Right lung (tissue), 5 donors: ENCODE measurements around the gene KIF26A. TPM values are rescaled to one million over a fixed set of nuclear protein-coding genes. Genes with fewer than 3 reads are reported as not detected.
"Not testable (repeated sequence)": the region's sequence is repeated elsewhere in the genome, so short reads cannot be mapped to it uniquely, and the experiment has no call there.

ENCODE experiments used
- DNase-seq, 2 donors: peaks; one replicate each; pipeline ENCODE4 v3.0.0-alpha.2; 2013
- polyA plus RNA-seq, 5 donors: library from polyadenylated mRNA; unstranded; fragments of 120-200 nt; gene quantifications; one replicate each; pipeline versions ENCODE4 v1.2.1 to v1.2.3, GENCODE V29; 2013; ENCODE audit warnings: inconsistent platforms in 1 of 5, low replicate concordance in 1 of 5; ENCODE audit not compliant: insufficient read length in 5 of 5, insufficient read depth in 1 of 5

Gene KIF26A
- polyA plus RNA-seq, 5 donors, result 10.5 to 29.6 (median 13.1) TPM

DNA sequence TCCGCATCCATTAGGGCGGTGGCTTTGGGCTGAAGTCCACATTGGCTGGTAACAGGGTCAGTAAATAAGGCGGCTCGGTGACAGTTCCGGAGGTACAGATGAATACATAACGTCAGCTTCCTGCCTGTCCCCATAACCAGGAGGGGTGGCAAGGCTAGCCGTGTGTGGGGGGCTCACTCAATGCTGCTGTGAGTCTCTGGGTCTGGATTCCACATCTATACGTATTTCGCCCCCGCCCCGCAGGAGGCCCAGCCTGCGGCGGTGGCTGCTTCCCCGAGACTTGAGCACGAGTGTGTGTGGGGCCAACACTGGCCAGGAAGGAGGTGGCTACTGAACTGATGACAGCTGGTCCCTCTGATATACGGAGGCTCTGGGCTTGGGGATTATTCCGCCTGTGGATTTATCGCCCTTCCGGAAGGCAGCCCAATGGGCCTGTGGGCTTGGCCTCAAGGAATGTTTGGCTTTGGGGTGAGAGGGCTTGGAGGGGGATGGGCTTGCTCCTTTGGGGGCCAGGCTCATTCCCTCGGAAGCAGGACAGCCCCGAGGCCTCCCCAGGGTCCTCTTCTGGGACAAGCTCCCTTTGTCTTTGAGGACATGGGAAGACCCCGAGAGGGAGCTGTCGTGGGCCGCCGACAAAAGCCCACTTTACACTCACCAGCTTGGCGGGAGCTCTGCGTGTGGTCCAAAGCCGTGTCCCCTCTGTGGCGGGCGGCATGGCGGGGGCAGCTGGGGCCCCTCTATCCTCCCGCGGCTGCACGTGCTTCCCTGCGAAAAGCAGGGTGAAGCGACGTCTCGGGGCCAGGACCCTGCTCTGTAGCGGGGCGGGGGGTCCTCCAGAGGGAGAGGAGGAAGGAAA, 82.1 kb downstream of the KIF26A start:
- no peak for DNase-seq

DNA sequence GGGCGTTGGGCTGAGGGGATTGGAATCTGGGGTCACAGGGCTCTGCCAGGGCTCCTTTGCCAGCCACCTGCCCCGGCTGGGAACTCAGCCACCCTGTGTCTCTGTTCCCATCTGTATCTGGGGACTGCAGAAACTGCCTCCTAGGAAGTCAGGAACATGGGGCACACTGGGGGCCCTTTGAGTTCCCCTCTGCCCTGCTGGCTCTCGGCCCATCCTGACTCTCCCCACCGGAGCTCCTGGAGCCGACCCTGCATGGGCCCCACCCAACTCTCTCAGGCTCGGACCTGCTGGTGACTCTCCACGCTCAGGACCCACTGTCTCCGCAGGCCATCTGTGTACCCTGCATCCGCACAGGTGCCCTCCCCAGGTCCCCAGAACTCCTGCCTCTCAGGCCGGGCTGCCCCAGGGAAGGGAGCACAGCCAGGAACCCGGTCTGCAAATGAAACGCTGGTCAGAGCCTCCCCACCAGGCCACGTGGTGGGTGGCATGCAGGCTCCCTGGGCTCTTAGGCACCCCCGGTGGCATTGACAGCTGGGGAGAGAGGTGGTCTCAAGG, 82.8 kb downstream of the KIF26A start:
- DNase-seq, result no peak

DNA sequence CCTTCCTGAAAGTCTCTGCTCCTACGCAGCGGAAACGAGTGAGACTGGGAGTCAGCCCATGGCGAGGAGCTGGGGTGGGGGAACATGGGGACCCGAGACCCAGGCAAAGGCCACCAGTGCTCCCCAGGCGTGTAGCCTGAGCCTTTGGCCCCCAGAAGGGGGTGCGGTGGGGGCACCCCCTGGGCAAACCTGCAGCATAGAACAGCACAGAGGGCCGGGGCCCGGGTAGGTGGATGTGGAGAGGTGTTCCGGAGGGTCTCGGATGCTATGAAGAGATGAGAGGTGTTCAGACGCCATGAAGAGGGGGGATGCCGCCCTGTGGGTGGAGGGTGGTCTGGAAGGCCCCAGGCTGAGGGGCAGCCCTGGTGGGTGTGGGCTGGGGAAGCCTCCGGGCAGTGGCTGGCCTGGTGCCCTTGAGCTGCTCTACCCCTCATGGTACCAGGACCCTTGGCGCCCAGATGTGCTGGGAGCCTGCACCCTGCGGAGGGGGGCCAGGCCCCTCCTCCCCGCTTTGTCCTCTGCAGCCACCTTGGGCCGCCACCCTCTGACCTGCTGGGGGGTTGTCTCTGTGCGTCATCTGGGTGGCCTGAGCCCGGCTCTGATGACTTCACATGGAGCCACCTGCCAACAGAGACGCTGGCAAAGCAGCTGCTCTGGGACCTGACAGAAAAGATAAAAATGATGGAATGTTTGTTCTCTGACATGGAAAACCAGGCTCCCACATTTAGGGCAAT, 83.4 kb downstream of the KIF26A start:
- no peak for DNase-seq

DNA sequence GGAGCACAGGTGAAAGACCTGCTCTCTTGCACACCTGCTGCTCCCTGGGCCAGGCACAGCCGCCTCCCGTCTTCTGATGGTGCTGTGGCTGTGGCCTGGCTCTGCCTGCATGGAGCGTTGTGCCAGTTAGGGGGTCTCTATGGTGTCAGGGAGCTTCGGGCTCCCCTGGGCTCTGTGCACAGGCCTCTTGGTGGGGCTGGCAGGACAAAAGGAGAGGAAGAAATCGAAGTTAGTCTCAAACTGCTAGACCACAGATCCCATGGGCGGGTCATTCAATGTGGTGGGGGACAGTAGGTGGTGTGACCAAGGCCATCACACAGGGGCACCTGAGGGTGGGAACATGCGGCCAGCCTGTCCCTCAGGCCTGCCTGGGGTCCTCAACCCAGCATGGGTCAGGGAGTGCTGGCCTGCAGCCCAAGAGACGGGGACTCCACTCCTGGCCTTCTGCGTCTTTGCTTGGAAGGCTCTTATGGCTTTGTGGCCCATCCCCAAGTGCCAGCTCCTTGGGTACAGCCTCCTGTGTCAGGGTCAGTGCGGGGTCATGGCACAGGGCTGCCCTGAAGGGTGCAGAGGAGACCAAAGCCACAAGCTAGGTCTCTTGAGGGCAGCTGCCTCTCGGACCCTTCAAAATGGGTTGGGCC, 84.1 kb downstream of the KIF26A start:
- DNase-seq, result no peak

DNA sequence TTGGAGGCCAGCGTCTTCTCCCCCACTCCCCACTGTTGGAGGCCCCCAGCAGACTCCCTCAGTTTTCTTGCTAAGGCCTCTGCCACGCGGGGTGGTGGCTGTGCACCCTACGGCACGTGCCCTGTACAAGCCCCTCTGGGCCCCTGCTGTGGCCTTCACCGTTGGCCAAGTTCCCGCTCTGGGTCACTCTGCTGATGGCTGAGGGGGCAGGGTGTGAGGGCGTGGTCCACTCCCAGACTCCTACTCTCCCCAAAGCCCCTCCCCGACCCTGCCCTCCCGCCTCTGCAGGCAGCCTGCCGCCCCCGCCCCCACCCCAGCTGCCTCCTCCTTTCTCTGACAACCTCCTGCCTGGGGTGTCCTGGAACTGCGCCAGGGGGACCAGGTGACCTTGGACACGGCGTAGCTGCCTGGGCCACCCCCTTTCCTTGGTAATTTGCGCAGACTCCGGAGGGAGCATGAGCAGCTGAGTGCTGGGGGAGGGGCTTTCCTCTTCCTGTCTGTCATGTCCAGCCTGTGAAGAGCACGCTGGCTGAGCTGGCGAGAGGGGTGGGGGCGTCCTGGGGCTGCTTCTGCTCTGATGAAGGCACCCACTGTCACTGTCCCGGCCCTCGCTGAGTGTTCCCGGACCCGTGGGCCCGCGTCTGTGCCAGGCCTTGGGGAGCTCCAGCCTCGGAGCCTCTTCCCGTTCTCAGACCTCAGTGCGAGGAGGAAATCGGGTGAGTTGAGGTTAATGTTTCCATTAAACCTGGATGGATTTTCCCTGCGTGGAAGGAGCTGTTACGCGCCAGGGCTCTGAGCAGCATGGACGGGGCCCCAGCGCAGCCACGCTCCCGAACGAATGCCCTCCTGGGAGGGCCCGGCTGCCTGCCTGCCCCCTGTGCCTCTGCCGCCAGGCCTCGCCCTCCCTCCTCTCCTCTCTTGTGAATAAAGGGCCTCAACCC, 85.0 kb downstream of the KIF26A start:
- DNase-seq, result peak; percentile 79

DNA sequence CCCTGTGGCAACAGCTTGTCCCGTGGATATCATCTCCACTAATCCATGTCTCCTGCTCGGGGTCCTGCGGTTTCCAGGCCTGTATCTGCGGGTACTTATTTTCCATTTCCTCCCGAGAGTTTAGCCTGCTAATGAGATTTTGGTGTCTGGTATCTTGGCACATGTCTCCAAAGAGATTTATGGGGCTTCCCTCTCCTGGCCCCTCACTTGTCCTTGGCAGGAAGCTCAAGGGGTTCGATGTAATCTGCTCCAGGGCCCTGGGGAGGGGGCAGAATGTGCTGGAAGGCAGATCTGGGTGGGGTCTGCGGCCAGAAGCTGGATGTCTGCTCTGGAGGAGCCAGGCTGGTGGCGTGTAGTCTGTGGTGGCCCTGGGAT, 85.7 kb downstream of the KIF26A start:
- no peak for DNase-seq

DNA sequence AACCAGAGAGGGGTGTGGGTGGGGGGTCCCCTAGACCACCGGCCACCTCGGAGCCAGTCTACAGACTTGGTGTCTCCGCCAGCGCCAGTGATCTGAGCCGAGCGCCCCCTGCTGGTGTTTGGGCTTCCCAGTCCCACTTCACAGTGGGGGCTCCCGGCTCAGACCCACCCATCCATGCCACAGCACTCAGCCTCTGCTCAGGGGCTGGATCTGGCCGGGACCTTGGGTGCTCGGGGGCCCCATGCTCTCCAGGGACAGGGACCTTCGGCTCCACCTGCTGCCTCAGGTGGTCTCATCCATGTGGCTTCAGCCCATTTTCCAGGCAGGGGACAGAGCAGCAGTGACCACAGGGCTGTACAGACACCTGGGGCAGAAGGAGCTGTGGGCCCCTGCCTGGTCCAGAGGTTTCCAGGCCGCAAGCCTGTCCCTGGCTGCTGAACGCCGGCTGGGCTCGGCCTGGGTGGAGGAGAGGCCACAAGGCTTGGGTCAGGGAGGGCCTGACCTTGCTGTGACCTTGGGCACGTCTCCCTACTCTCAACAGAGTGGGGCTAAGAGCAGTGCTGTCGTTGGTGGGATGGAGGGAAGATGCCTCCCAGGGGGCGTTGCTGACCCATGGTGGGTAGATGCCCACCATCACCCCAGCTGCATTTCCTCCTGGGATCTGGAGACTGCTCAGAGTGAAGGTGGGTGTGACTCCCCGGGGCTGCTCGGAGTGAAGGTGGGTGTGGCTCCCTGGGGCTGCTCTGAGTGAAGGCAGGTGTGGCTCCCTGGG, 86.3 kb downstream of the KIF26A start:
- no peak for DNase-seq

DNA sequence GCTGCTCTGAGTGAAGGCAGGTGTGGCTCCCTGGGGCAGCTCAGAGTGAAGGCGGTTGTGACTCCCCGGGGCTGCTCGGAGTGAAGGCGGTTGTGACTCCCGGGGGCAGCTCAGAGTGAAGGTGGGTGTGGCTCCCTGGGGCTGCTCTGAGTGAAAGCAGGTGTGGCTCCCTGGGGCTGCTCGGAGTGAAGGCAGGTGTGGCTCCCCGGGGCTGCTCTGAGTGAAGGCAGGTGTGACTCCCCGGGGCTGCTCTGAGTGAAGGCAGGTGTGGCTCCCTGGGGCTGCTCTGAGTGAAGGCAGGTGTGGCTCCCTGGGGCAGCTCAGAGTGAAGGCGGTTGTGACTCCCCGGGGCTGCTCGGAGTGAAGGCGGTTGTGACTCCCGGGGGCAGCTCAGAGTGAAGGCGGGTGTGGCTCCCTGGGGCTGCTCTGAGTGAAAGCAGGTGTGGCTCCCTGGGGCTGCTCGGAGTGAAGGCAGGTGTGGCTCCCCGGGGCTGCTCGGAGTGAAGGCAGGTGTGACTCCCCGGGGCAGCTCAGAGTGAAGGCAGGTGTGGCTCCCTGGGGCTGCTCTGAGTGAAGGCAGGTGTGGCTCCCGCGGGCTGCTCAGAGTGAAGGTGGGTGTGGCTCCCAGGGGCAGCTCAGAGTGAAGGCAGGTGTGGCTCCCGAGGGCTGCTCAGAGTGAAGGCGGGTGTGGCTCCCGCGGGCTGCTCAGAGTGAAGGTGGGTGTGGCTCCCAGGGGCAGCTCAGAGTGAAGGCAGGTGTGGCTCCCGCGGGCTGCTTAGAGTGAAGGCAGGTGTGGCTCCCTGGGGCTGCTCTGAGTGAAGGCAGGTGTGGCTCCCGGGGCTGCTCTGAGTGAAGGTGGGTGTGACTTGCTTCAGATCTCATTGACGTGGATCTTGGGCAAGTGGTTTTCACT, 87.1 kb downstream of the KIF26A start:
- not testable (repeated sequence) for DNase-seq

DNA sequence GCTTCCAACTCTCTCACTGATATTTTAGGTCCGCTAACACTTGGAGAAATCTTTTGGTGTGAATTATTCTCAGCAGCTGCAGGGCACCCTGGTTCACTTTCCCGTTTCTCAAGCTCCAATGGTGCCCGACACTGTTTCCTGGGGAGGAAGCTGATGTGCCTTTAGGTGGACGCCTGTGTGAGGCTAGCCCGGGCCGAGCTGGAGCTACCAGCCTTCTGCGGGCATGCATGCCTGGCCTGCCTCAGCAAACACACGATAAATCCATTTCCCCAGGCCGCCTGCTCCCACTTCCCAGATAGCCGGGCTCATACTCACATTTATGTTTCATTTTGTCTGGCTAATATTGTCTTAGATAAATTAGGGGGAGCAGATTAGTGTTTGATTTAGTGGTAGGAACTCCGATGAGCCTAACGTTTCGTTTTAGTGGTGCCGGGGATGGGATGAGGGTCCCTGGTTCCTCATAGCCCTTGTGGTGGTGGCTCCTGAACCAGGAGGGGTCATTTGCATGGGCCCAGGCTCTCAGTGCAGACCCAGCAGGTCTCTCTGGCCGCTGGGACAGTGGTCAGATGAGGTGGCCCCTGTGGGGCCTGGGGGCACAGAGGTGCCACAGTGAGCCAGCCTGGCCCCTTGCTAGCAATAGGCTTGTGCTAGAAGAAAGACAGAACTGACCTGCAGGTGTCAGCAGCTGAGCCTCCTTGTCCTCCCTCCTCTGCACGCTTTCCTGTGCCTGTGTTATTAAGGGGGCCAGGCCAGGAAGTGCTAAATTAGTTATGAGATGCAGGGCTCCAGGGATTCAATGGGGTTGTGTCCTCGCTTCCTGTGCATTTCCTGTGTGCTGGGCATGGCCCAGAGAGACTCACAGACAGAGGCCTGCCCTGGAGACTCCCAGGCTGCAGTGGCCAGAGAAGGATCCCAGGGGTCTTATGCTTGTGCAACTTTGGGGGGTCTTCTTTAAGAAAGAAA, 88.3 kb downstream of the KIF26A start:
- DNase-seq, result no peak

DNA sequence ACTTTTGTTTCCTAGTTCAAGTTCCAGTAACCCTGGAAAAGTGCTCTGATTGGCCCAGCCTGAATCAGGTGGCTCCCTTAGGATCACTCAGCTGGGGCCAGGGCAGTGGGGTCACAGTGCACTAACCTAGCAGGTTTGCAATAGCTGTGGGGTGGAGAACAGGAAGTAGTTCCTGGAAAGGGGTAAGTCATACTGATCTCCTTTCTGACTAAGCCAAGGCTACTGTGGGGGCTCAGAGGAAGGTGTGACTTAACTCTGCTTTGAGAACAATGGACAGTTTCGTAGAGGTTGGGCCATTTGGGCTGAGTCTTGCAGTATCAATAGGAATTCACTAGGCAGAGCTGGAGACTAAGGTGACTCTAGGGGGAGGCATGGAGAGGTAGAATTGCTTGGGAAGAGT, 89.4 kb downstream of the KIF26A start:
- no peak for DNase-seq

DNA sequence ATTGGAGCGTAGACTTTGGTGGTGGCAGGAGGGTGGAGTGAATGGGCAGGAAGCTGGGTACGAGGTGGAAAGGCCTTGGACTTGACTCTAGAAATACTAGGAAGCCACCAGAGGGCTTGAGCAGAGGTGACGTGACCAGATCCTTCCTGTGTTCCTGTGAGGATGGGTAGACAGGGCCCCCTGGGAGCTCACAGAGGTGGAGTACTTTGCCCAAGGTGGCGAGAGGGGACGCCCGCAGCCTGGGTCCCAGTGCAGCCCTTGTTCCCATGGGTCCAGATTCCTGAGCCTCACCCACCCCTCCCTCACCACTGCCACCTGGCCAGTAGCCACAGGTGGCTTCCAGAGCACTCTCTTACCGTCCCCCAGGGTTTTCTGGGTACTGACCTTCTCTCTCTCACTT, 89.8 kb downstream of the KIF26A start:
- DNase-seq, result no peak

DNA sequence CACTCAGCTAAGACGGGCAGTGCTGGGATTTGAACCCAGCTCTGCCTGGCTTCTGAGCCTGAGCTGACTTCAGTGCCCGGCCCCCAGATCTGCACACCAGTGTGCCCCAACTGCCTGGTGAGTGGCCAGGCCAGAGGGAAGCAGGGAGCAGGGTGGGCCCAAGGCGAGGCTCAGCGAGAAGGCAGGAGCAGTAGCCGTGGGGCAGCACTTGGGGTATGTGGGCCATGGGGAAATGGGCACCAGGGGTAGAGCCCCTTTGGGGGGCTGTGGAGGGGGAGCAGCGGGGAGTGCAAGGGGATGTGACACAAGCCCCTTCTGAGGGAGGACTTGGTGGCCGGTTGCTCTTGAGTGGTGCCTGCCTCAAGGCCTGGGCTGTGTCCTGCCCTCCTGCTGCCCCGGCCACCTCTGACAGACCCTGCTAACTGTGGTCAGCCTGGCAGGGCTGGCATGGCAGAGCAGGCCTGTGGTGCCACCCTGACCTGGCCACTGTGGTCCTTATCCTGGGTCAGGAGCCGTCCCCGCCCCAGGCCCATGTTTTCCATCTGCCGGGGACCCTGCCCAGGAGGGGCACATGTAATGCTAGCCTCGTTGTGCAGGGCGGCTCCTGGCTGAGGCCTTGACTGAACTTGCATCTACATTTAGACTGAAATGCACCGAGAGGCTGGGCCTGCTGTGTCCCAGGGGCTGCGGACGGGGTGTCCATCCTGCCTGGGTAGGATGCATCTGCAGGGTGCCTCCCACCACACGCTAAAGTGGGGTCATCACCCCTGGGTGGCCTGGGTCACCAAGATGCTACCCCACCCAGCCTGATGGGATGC, 90.5 kb downstream of the KIF26A start:
- no peak for DNase-seq

DNA sequence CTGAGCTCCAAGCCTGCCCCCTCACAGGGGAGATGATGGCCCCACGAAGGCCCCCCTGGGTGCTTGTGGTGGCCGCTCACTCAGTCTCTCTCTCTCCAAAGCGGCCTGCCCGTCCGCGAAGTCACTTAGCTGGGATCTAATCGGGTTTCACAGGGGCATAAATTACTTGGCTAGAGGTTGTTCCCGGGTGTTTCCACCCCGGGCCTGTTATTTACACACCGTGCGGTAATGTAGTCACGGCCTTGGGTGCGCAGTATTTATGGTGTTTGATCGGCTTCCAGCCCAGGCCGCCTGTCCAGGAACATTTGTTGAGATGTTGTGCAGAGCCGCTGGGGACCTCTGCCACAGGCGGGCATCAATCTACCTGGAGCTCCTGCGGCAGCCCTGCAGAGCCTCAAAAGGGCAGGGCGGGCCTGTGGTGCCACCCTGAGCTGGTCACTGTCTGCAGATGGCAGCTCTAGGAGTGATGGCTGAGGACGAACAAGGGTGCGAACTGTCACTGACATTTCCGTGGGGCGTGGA, 91.2 kb downstream of the KIF26A start:
- DNase-seq, result no peak

DNA sequence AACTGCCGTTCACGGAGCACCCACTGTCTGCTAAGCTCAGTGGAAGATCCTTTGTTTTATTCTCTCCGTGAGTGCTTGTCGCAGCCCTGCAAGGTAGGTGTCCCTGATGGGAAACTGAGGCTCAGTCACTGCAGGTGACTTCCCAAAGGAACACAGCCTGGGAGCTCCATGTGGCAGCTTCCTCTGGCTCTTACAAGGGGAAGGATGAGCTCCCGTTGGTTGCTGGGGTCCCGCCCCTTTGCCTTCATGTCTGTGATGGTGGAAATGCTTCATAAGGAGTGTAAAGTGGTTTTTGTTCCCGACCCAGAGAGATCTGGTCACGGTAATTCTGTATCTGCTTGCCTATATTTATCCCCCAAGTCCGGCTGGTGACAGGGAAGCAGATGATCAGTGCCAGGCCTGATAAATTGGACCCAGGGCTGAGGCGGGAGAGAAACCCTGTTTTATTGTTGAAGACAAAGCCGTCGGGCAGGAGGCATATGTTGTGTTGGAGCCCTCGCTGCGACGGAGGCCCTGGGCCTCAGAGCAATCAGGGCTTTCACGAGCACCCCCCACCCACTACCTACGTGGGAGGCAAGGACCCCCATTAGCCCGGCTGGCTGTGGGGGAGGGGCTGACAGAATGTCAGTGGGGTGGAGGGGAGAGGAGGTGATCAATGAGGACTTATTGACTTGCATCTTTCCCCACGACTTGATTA, 91.9 kb downstream of the KIF26A start:
- DNase-seq, result no peak
